GM12891 (cell line): Measurements from ENCODE around the gene SRGAP2B.
"Not testable (repeated sequence)": the region's sequence is repeated elsewhere in the genome, so short reads cannot be mapped to it uniquely, and the experiment has no call there.

Experiments used
- POLR2A ChIP-seq: IDR thresholded peaks from 2 replicates; pipeline ENCODE4 v1.6.1; 2011; ENCODE audit warnings: low read depth, low read length, control low read depth
- POU2F2 ChIP-seq: IDR thresholded peaks from 2 replicates; pipeline ENCODE4 v1.6.1; 2011; ENCODE audit warnings: low read depth, mild to moderate bottlenecking, control low read depth, low read length, moderate library complexity
- TAF1 ChIP-seq: IDR thresholded peaks from 2 replicates; pipeline ENCODE4 v1.6.1; 2011; ENCODE audit warnings: low read depth, low read length, control low read depth

DNA sequence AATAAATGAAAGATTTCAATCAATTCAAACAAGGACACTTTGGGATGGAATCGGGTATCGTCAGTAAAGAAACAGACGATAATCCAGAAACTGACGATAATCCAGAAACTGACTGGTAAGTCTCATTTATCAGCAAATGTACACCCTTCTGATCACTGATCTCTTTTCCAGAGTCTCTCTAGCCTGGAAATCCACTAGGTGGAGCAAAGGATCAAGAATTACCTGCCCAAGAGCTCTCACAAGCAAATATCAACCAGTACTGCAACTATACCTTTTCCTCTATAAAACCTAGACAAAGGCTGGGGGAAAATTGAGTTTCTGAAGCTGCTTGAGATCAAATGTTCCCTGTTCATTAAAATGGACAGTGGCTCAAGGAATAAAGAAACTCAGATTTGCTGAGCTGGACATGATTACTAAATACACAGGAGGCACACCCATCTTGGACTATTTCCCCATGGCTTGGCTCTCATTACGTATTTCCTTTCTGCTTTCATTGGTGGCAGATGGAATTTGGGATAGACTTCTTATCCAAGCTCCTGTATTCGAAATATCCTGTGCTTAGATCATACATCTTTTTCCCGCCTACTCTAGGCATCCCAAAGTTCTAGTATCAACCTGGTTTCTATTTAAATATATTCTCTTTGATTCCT is 29.0 kb upstream of the SRGAP2B start:
- not testable (repeated sequence) for TF ChIP-seq POLR2A, TAF1, POU2F2
